Measurements from ENCODE around the gene CDS2.

CDS2 gene

DNA sequence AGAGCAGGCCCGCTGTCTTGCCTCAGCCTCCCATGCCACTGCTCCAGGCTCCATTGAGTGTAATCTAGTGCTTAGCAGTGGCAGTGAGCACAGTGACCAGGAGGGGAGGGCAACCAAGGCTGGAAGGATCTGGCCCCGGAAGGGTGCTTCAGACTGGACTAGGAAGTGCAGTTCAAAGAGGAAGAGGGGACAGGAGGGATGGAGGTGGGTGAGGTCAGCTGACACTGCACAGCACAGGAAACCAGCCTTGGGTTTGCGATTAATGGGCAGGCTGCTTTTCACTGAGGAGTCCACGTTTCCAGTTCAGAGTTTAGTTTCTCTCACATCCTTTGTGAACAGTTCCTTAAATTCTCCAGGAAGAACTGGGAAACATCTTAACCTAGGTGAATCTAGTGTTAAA, 46.9 kb downstream of the CDS2 start:
- ATAC-seq, result no peak

DNA sequence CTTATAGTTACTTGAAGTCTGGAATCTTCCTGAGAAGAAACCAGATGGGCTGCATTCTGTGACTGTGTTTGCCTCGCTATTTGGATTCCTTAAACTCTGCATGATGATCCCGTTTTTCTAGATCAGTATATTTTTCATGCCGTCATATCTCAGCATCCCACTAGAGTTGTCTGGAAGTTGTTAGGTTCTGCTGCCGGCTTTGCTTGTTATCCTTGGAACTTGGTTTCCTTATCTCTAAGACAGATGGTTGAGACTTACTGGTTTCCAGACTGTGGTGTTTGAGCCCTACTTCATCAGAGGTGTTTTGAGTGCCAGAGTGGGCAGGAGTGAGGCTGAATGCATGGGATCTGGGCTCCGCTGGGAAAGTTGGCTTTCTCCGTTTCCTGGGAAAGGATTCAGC, 50.3 kb downstream of the CDS2 start:
- TF ChIP-seq, protein P1, sequence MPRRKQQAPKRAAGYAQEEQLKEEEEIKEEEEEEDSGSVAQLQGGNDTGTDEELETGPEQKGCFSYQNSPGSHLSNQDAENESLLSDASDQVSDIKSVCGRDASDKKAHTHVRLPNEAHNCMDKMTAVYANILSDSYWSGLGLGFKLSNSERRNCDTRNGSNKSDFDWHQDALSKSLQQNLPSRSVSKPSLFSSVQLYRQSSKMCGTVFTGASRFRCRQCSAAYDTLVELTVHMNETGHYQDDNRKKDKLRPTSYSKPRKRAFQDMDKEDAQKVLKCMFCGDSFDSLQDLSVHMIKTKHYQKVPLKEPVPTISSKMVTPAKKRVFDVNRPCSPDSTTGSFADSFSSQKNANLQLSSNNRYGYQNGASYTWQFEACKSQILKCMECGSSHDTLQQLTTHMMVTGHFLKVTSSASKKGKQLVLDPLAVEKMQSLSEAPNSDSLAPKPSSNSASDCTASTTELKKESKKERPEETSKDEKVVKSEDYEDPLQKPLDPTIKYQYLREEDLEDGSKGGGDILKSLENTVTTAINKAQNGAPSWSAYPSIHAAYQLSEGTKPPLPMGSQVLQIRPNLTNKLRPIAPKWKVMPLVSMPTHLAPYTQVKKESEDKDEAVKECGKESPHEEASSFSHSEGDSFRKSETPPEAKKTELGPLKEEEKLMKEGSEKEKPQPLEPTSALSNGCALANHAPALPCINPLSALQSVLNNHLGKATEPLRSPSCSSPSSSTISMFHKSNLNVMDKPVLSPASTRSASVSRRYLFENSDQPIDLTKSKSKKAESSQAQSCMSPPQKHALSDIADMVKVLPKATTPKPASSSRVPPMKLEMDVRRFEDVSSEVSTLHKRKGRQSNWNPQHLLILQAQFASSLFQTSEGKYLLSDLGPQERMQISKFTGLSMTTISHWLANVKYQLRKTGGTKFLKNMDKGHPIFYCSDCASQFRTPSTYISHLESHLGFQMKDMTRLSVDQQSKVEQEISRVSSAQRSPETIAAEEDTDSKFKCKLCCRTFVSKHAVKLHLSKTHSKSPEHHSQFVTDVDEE (CRISPR knock-in tag; IDR thresholded peaks at IDR 0.05), result no peak
- no peak for TF ChIP-seq TOX (CRISPR knock-in tag; IDR thresholded peaks at IDR 0.05; ENCODE audit: borderline replicate concordance)
- no peak for TF ChIP-seq CREB5 (CRISPR knock-in tag; IDR thresholded peaks at IDR 0.05; ENCODE audit: low read depth)
- no peak for ATAC-seq

More for the DNA sequence above, 46.9 kb downstream of the CDS2 start:
- no peak for TF ChIP-seq ZNF8 (CRISPR knock-in tag; IDR thresholded peaks at IDR 0.05)
- TF ChIP-seq ZC3H10 (CRISPR knock-in tag; IDR thresholded peaks at IDR 0.05), result no peak
- no peak for TF ChIP-seq ZFP30 (CRISPR knock-in tag; IDR thresholded peaks at IDR 0.05)
- TF ChIP-seq, protein P2, sequence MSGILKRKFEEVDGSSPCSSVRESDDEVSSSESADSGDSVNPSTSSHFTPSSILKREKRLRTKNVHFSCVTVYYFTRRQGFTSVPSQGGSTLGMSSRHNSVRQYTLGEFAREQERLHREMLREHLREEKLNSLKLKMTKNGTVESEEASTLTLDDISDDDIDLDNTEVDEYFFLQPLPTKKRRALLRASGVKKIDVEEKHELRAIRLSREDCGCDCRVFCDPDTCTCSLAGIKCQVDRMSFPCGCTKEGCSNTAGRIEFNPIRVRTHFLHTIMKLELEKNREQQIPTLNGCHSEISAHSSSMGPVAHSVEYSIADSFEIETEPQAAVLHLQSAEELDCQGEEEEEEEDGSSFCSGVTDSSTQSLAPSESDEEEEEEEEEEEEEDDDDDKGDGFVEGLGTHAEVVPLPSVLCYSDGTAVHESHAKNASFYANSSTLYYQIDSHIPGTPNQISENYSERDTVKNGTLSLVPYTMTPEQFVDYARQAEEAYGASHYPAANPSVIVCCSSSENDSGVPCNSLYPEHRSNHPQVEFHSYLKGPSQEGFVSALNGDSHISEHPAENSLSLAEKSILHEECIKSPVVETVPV (CRISPR knock-in tag; IDR thresholded peaks at IDR 0.05), result no peak
- no peak for TF ChIP-seq ZFP3 (CRISPR knock-in tag; IDR thresholded peaks at IDR 0.05)
- no peak for TF ChIP-seq CSDC2 (CRISPR knock-in tag; IDR thresholded peaks at IDR 0.05)
- TF ChIP-seq ZNF70 (CRISPR knock-in tag; IDR thresholded peaks at IDR 0.05), result no peak
- TF ChIP-seq ISL1 (CRISPR knock-in tag; IDR thresholded peaks at IDR 0.05), result no peak
- no peak for TF ChIP-seq TOX (CRISPR knock-in tag; IDR thresholded peaks at IDR 0.05; ENCODE audit: borderline replicate concordance)
- TF ChIP-seq ZNF565 (CRISPR knock-in tag; conservative IDR thresholded peaks at IDR 0.05; ENCODE audit: low read depth), result no peak
- TF ChIP-seq BACH2 (CRISPR knock-in tag; IDR thresholded peaks at IDR 0.05; ENCODE audit: borderline replicate concordance), result no peak
- no peak for TF ChIP-seq OSR1 (CRISPR knock-in tag; IDR thresholded peaks at IDR 0.05)
- TF ChIP-seq ARNTL (CRISPR knock-in tag; IDR thresholded peaks at IDR 0.05; ENCODE audit: borderline replicate concordance, low read depth), result no peak
- TF ChIP-seq POU6F1 (CRISPR knock-in tag; IDR thresholded peaks at IDR 0.05; ENCODE audit: borderline replicate concordance, low read depth), result no peak
- TF ChIP-seq, protein P1 (CRISPR knock-in tag; IDR thresholded peaks at IDR 0.05), result no peak
- TF ChIP-seq CREB5 (CRISPR knock-in tag; IDR thresholded peaks at IDR 0.05; ENCODE audit: low read depth), result no peak
- TF ChIP-seq RARB (CRISPR knock-in tag; IDR thresholded peaks at IDR 0.05), result no peak

DNA sequence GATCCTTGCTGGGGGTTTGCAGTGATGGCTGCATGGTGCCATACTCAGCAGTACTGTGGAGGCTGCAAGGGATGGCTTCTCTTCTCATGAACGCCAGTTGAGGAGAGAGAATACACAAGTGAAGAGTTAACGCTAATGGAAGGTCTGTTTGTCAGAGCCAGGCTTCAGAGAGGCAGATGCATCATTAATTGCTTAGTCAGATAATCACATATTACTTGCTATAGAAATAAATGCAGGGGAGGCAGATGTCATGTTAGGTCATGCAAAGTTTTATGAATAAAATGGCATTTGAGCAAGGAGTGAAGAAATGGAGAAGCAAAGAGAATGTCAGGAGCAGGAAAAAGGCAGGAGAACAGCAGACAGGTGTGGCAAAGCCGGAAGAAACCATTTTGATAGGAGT, 51.2 kb downstream of the CDS2 start:
- no peak for TF ChIP-seq SNAI2 (CRISPR knock-in tag; IDR thresholded peaks at IDR 0.05)
- ATAC-seq, result no peak

Data from SK-N-SH treated with all-trans-retinoic acid at 6 μM for 48 hours (cell line).